Measurements from ENCODE around the gene DGKB. TPM values are rescaled to one million over a fixed set of nuclear protein-coding genes. Genes with fewer than 3 reads are reported as not detected.

Gene DGKB
- total and polyA plus RNA-seq, 2 of the 8 experiments (the other 6 are each of a cell fraction or from before 2014, with no cell fraction given), result 1.9 to 2.6 TPM

DNA sequence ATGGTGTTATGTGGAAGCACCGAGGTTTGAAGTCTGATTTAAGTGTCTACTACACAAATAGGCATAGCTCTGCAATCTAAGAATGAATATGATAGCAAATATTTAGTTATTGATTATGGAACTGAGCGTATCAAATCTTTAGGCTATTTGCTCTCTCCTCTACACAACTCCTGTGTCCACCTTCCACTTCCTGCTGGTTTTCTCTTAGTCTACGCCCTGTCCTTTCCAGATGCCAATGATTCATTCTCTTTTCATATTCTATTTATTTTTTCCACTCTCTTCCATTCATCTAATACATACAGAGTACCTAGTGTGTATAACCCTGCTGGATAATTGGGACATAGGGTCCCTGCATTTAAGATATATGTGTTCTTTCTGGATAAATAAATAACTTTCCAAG, 83.7 kb downstream of the DGKB start:
- no peak for TF ChIP-seq NANOG (IDR thresholded peaks at IDR 0.05; ENCODE audit: insufficient read depth, low read depth, low read length, poor library complexity, severe bottlenecking)
- no peak for TF ChIP-seq BACH1 (IDR thresholded peaks at IDR 0.05; ENCODE audit: low read length)
- no peak for TF ChIP-seq MAFK (IDR thresholded peaks at IDR 0.05; ENCODE audit: low read depth, low read length)
- H4K91ac ChIP-seq (replicated peaks; ENCODE audit: insufficient read length, low read length), result no peak overlapping the region
- H3K56ac ChIP-seq (replicated peaks; ENCODE audit: insufficient read length, low read depth, low read length), result no peak overlapping the region
- H3K79me2 ChIP-seq (ENCODE audit: control insufficient read depth in 1 of 2, insufficient read depth in 2 of 2, low read length in 2 of 2), result no peaks in the 10 kb centered on the region
- FAIRE-seq (no peak), DNase-seq (ENCODE audit: low read depth in 1 of 2, low spot score in 2 of 2) (no peak)
- H2BK20ac ChIP-seq (ENCODE audit: low read length), result no peak overlapping the region
- H3K9ac ChIP-seq (replicated peaks in 1 of 4; ENCODE audit: extremely low read depth in 1 of 4, low read depth in 3 of 4, low read length in 3 of 4), result no peak overlapping the region
- no peaks in the 10 kb centered on the region for H4K20me1 ChIP-seq (replicated peaks in 1 of 2; ENCODE audit: control insufficient read depth in 1 of 2, insufficient read depth in 2 of 2, low read length in 2 of 2)
- POLR2A ChIA-PET (ENCODE audit: partially characterized antibody), result no interaction called here
- H3K23ac ChIP-seq (ENCODE audit: insufficient read length), result no peak overlapping the region
- H4K8ac ChIP-seq (ENCODE audit: extremely low read depth, insufficient read depth, low read length), result no peak overlapping the region
- H4K5ac ChIP-seq (ENCODE audit: insufficient read length, low read depth, low read length), result no peak overlapping the region
- H3K9me3 ChIP-seq (ENCODE audit: insufficient read depth in 2 of 2, low read depth in 1 of 2, low read length in 1 of 2), result no peaks in the 10 kb centered on the region
- no peak overlapping the region for H3K4me3 ChIP-seq (ENCODE audit: extremely low read depth in 1 of 4, insufficient read depth in 2 of 4, low read depth in 3 of 4, low read length in 4 of 4)
- no peak overlapping the region for H2BK15ac ChIP-seq (ENCODE audit: low read length)
- no peaks in the 10 kb centered on the region for H3K27me3 ChIP-seq (replicated peaks in 1 of 4; ENCODE audit: control insufficient read depth in 3 of 4, extremely low read depth in 1 of 4, insufficient read depth in 3 of 4, low read length in 3 of 4)
- no peak overlapping the region for H2BK12ac ChIP-seq (ENCODE audit: low read depth, low read length)
- no peak overlapping the region for H2AK5ac ChIP-seq (ENCODE audit: low read depth, low read length)
- H3K18ac ChIP-seq (ENCODE audit: extremely low read depth, low read length), result no peak overlapping the region
- H3K79me1 ChIP-seq (ENCODE audit: low read depth, low read length), result no peaks in the 10 kb centered on the region
- no peaks in the 10 kb centered on the region for H3K36me3 ChIP-seq (ENCODE audit: control insufficient read depth in 2 of 4, insufficient read depth in 4 of 4, low read length in 3 of 4)
- no peak overlapping the region for H3K14ac ChIP-seq (ENCODE audit: insufficient read length)
- no peaks in the 10 kb centered on the region for H3K4me1 ChIP-seq (replicated peaks in 1 of 4; ENCODE audit: control insufficient read depth in 3 of 4, insufficient read depth in 4 of 4, low read length in 3 of 4)
- CTCF ChIA-PET (ENCODE audit: partially characterized antibody), result no interaction called here
- H3K27ac ChIP-seq (ENCODE audit: low read depth, low read length), result no peak overlapping the region
- H3K23me2 ChIP-seq (ENCODE audit: low read depth, low read length), result no peaks in the 10 kb centered on the region
- no peak overlapping the region for H3K4me2 ChIP-seq (ENCODE audit: insufficient read depth in 1 of 2, low read depth in 2 of 2, low read length in 2 of 2)
- no peak overlapping the region for H2AFZ ChIP-seq (ENCODE audit: low read length)
- WGBS, 2 experiments (ENCODE audit: extremely low coverage in 1 of 2, insufficient coverage in 1 of 2, insufficient read length in 1 of 2, insufficient replicate concordance in 2 of 2, low coverage in 1 of 2, low lambda C conversion rate in 2 of 2, missing lambda C conversion rate in 1 of 2), result 90% methylated on average over 3 of the region's 3 CpGs; no CpG with 5 or more reads in 1 of the 2 experiments
- H2BK5ac ChIP-seq (ENCODE audit: low read depth, low read length), result no peak overlapping the region
- no peak overlapping the region for H3K4ac ChIP-seq (replicated peaks; ENCODE audit: insufficient read length, low read depth, low read length)
- H2BK120ac ChIP-seq (replicated peaks; ENCODE audit: low read depth, low read length), result no peak overlapping the region

All from H1 (cell line).